B cell (primary cell): ENCODE data around the gene UROS.

Experiments
- CTCF ChIP-seq: fragments of 200-600 bp; IDR thresholded peaks from one replicate; pipeline ENCODE4 v1.8.0; 2022; ENCODE audit warnings: antibody characterized with exemption, mild to moderate bottlenecking
- EZH2 ChIP-seq: IDR thresholded peaks from 2 replicates; pipeline ENCODE4 v1.6.1; 2012; ENCODE audit warnings: borderline replicate concordance, low read depth, mild to moderate bottlenecking, moderate library complexity, low read length; ENCODE audit not compliant: insufficient read depth, poor library complexity, severe bottlenecking

- TF ChIP-seq CTCF, result no peak
- no peak for TF ChIP-seq EZH2
Observed at GRCh38 chr10:125781374-125781773, 41.7 kb downstream of the UROS start.
